ENCODE measurements around the gene EBP. TPM values are rescaled to one million over a fixed set of nuclear protein-coding genes. Genes with fewer than 3 reads are reported as not detected.
A peak's percentile ranks its signal among the peaks of the same experiment; 100 is the strongest.

Gene EBP
- total RNA-seq, 1 experiment from 2014 or later, result 50.2 TPM

GRCh38 chrX:48489892-48490291, 31.7 kb upstream of the EBP start:
- DNase-seq (ENCODE audit: low read depth, low spot score), result no peak
- in situ Hi-C loops (cut with HindIII; ENCODE audit: low pct_unique_long_range_greater_than_20kb, low sequenced_read_pairs), result no loop called here

- DNase-seq (ENCODE audit: low read depth, low spot score), result no peak
- in situ Hi-C loops (cut with HindIII; ENCODE audit: low pct_unique_long_range_greater_than_20kb, low sequenced_read_pairs), result no loop called here
Measured at GRCh38 chrX:48490661-48491060, 30.9 kb upstream of the EBP start.

GRCh38 chrX:48491809-48492208, 29.8 kb upstream of the EBP start:
- DNase-seq (ENCODE audit: low read depth, low spot score), result no peak
- in situ Hi-C loops (cut with HindIII; ENCODE audit: low pct_unique_long_range_greater_than_20kb, low sequenced_read_pairs), result no loop called here

GRCh38 chrX:48492293-48492910, 29.2 kb upstream of the EBP start:
- DNase-seq (ENCODE audit: low read depth, low spot score), result no peak
- in situ Hi-C loops (cut with HindIII; ENCODE audit: low pct_unique_long_range_greater_than_20kb, low sequenced_read_pairs), result no loop called here

GRCh38 chrX:48493890-48494364, 27.7 kb upstream of the EBP start:
- in situ Hi-C loops (cut with HindIII; ENCODE audit: low pct_unique_long_range_greater_than_20kb, low sequenced_read_pairs), result no loop called here
- DNase-seq (ENCODE audit: low read depth, low spot score), result peak; percentile 67

GRCh38 chrX:48496660-48497059, 24.9 kb upstream of the EBP start:
- no peak for DNase-seq (ENCODE audit: low read depth, low spot score)
- in situ Hi-C loops (cut with HindIII; ENCODE audit: low pct_unique_long_range_greater_than_20kb, low sequenced_read_pairs), result no loop called here

- in situ Hi-C loops (cut with HindIII; ENCODE audit: low pct_unique_long_range_greater_than_20kb, low sequenced_read_pairs), result no loop called here
Measured at GRCh38 chrX:48497871-48498270, 23.7 kb upstream of the EBP start.

GRCh38 chrX:48498374-48498809, 23.2 kb upstream of the EBP start:
- peak; percentile 28 for DNase-seq (ENCODE audit: low read depth, low spot score)
- in situ Hi-C loops (cut with HindIII; ENCODE audit: low pct_unique_long_range_greater_than_20kb, low sequenced_read_pairs), result no loop called here

More at GRCh38 chrX:48497871-48498270, 23.7 kb upstream of the EBP start:
- no peak for DNase-seq (ENCODE audit: low read depth, low spot score)

GRCh38 chrX:48504261-48504660, 17.3 kb upstream of the EBP start:
- in situ Hi-C loops (cut with HindIII; ENCODE audit: low pct_unique_long_range_greater_than_20kb, low sequenced_read_pairs), result no loop called here
- DNase-seq (ENCODE audit: low read depth, low spot score), result no peak

GRCh38 chrX:48505481-48505880, 16.1 kb upstream of the EBP start:
- DNase-seq (ENCODE audit: low read depth, low spot score), result no peak
- in situ Hi-C loops (cut with HindIII; ENCODE audit: low pct_unique_long_range_greater_than_20kb, low sequenced_read_pairs), result no loop called here

GRCh38 chrX:48507246-48507645, 14.4 kb upstream of the EBP start:
- DNase-seq (ENCODE audit: low read depth, low spot score), result no peak
- in situ Hi-C loops (cut with HindIII; ENCODE audit: low pct_unique_long_range_greater_than_20kb, low sequenced_read_pairs), result no loop called here

GRCh38 chrX:48508400-48509244, 13.0 kb upstream of the EBP start, which contains the start of gene PORCN:
PORCN (plus strand) TSS chrX:48508992; CDS start chrX:48509821, 829 bp downstream.
- peak; percentile 54 for DNase-seq (ENCODE audit: low read depth, low spot score)
- in situ Hi-C loops (cut with HindIII; ENCODE audit: low pct_unique_long_range_greater_than_20kb, low sequenced_read_pairs), result no loop called here

- in situ Hi-C loops (cut with HindIII; ENCODE audit: low pct_unique_long_range_greater_than_20kb, low sequenced_read_pairs), result no loop called here
- no peak for DNase-seq (ENCODE audit: low read depth, low spot score)
Measured at GRCh38 chrX:48509245-48509590, 12.4 kb upstream of the EBP start.

- in situ Hi-C loops (cut with HindIII; ENCODE audit: low pct_unique_long_range_greater_than_20kb, low sequenced_read_pairs), result no loop called here
Measured at GRCh38 chrX:48509619-48510018, 12.0 kb upstream of the EBP start.

GRCh38 chrX:48511560-48511959, 10.0 kb upstream of the EBP start:
- in situ Hi-C loops (cut with HindIII; ENCODE audit: low pct_unique_long_range_greater_than_20kb, low sequenced_read_pairs), result no loop called here
- peak; percentile 41 for DNase-seq (ENCODE audit: low read depth, low spot score)

More at GRCh38 chrX:48509619-48510018, 12.0 kb upstream of the EBP start:
- no peak for DNase-seq (ENCODE audit: low read depth, low spot score)

- in situ Hi-C loops (cut with HindIII; ENCODE audit: low pct_unique_long_range_greater_than_20kb, low sequenced_read_pairs), result no loop called here
Measured at GRCh38 chrX:48512371-48512935, 9.2 kb upstream of the EBP start.

GRCh38 chrX:48513670-48514069, 7.9 kb upstream of the EBP start:
- in situ Hi-C loops (cut with HindIII; ENCODE audit: low pct_unique_long_range_greater_than_20kb, low sequenced_read_pairs), result no loop called here
- no peak for DNase-seq (ENCODE audit: low read depth, low spot score)

More at GRCh38 chrX:48512371-48512935, 9.2 kb upstream of the EBP start:
- no peak for DNase-seq (ENCODE audit: low read depth, low spot score)

GRCh38 chrX:48514126-48514806, 7.3 kb upstream of the EBP start:
- in situ Hi-C loops (cut with HindIII; ENCODE audit: low pct_unique_long_range_greater_than_20kb, low sequenced_read_pairs), result no loop called here
- DNase-seq (ENCODE audit: low read depth, low spot score), result no peak
